ENCODE measurements around the gene CRMP1. TPM values are rescaled to one million over a fixed set of nuclear protein-coding genes. Genes with fewer than 3 reads are reported as not detected.
A peak's percentile ranks its signal among the peaks of the same experiment; 100 is the strongest.

The CRMP1 gene
- total RNA-seq, 1 donor from 2014 or later = 67.4 TPM

- TF ChIP-seq EZH2 (IDR thresholded peaks at IDR 0.05; ENCODE audit: insufficient read depth, low read length) (no peak), CTCF (IDR thresholded peaks at IDR 0.05; ENCODE audit: insufficient read depth, low read depth, low read length) (no peak)
- H3K27ac ChIP-seq (ENCODE audit: low read depth, low read length) = no peak overlapping the region
- no peaks in the 10 kb centered on the region for H3K9me3 ChIP-seq (ENCODE audit: insufficient read depth, low read depth, low read length)
- H3K36me3 Mint-ChIP-seq (ENCODE audit: low read depth, unreplicated experiment) = peaks cover 2% of the 10 kb centered on the region
- peak overlapping the region; percentile 91 for H3K4me2 ChIP-seq (ENCODE audit: low read length)
- no peaks in the 10 kb centered on the region for H3K9me3 Mint-ChIP-seq (ENCODE audit: unreplicated experiment)
- no peaks in the 10 kb centered on the region for H3K36me3 ChIP-seq (ENCODE audit: insufficient read depth, low read length)
- H3K4me3 ChIP-seq (ENCODE audit: insufficient read depth, low read depth, low read length) = peak overlapping the region; percentile 66
- peak overlapping the region; percentile 71 for H2AFZ ChIP-seq (ENCODE audit: low read depth, low read length)
- peaks cover 10% of the 10 kb centered on the region for H3K4me1 ChIP-seq (ENCODE audit: insufficient read depth, low read length)
- H3K27me3 Mint-ChIP-seq (ENCODE audit: low read depth, unreplicated experiment) = peaks cover 25% of the 10 kb centered on the region
- DNase-seq (ENCODE audit: low read depth) = no peak
- H4K20me1 ChIP-seq (ENCODE audit: insufficient read depth, low read length) = peaks cover 41% of the 10 kb centered on the region
- no peak for FAIRE-seq
- peaks cover 5% of the 10 kb centered on the region for H3K4me1 Mint-ChIP-seq (ENCODE audit: low read depth, unreplicated experiment)
- H3K27ac Mint-ChIP-seq (ENCODE audit: unreplicated experiment) = peak overlapping the region; percentile 81
- peak overlapping the region; percentile 90 for H3K4me3 Mint-ChIP-seq (ENCODE audit: unreplicated experiment)
- H3K9ac ChIP-seq (ENCODE audit: low read length) = peak overlapping the region; percentile 66
- H3K27me3 ChIP-seq (ENCODE audit: insufficient read depth, low read length) = peaks cover 37% of the 10 kb centered on the region
- H3K79me2 ChIP-seq (ENCODE audit: insufficient read depth, low read length) = peaks cover 44% of the 10 kb centered on the region
Measured at GRCh38 chr4:5887361-5888221, 5.3 kb downstream of the CRMP1 start.

GRCh38 chr4:5887011-5887360, 5.9 kb downstream of the CRMP1 start:
- FAIRE-seq (no peak), DNase-seq (ENCODE audit: low read depth) (no peak)
- Histone ChIP-seq H4K20me1 (ENCODE audit: insufficient read depth, low read length) (peaks cover 47% of the 10 kb centered on the region), H3K4me2 (ENCODE audit: low read length) (peak overlapping the region; percentile 91), H3K9ac (ENCODE audit: low read length) (peak overlapping the region; percentile 66), H2AFZ (ENCODE audit: low read depth, low read length) (peak overlapping the region; percentile 71), H3K9me3 (ENCODE audit: insufficient read depth, low read depth, low read length) (no peaks in the 10 kb centered on the region), H3K27ac (ENCODE audit: low read depth, low read length) (no peak overlapping the region), H3K79me2 (ENCODE audit: insufficient read depth, low read length) (peaks cover 47% of the 10 kb centered on the region), H3K36me3 (ENCODE audit: insufficient read depth, low read length) (no peaks in the 10 kb centered on the region), H3K4me1 (ENCODE audit: insufficient read depth, low read length) (peaks cover 10% of the 10 kb centered on the region), H3K4me3 (ENCODE audit: insufficient read depth, low read depth, low read length) (peak overlapping the region; percentile 66), H3K27me3 (ENCODE audit: insufficient read depth, low read length) (peaks cover 35% of the 10 kb centered on the region)
- Mint-ChIP-seq H3K27ac (ENCODE audit: unreplicated experiment) (peak overlapping the region; percentile 81), H3K4me3 (ENCODE audit: unreplicated experiment) (peak overlapping the region; percentile 90), H3K4me1 (ENCODE audit: low read depth, unreplicated experiment) (peaks cover 5% of the 10 kb centered on the region), H3K36me3 (ENCODE audit: low read depth, unreplicated experiment) (peaks cover 2% of the 10 kb centered on the region), H3K27me3 (ENCODE audit: low read depth, unreplicated experiment) (peaks cover 23% of the 10 kb centered on the region), H3K9me3 (ENCODE audit: unreplicated experiment) (no peaks in the 10 kb centered on the region)
- TF ChIP-seq CTCF (IDR thresholded peaks at IDR 0.05; ENCODE audit: insufficient read depth, low read depth, low read length) = no peak
- TF ChIP-seq EZH2 (IDR thresholded peaks at IDR 0.05; ENCODE audit: insufficient read depth, low read length) = no peak

GRCh38 chr4:5885733-5886132, 7.2 kb downstream of the CRMP1 start:
- peaks cover 2% of the 10 kb centered on the region for H3K36me3 Mint-ChIP-seq (ENCODE audit: low read depth, unreplicated experiment)

More at GRCh38 chr4:5885733-5886132, 7.2 kb downstream of the CRMP1 start:
- Mint-ChIP-seq H3K4me3 (ENCODE audit: unreplicated experiment) (peak overlapping the region; percentile 90), H3K4me1 (ENCODE audit: low read depth, unreplicated experiment) (peaks cover 3% of the 10 kb centered on the region), H3K27ac (ENCODE audit: unreplicated experiment) (no peak overlapping the region), H3K27me3 (ENCODE audit: low read depth, unreplicated experiment) (peaks cover 12% of the 10 kb centered on the region), H3K9me3 (ENCODE audit: unreplicated experiment) (no peaks in the 10 kb centered on the region)
- no peak for DNase-seq (ENCODE audit: low read depth)
- peaks cover 10% of the 10 kb centered on the region for H3K4me1 ChIP-seq (ENCODE audit: insufficient read depth, low read length)
- FAIRE-seq = no peak
- H3K36me3 ChIP-seq (ENCODE audit: insufficient read depth, low read length) = no peaks in the 10 kb centered on the region
- H3K4me3 ChIP-seq (ENCODE audit: insufficient read depth, low read depth, low read length) = no peak overlapping the region
- no peak overlapping the region for H3K9ac ChIP-seq (ENCODE audit: low read length)
- no peak overlapping the region for H2AFZ ChIP-seq (ENCODE audit: low read depth, low read length)
- H3K79me2 ChIP-seq (ENCODE audit: insufficient read depth, low read length) = peaks cover 59% of the 10 kb centered on the region
- H3K9me3 ChIP-seq (ENCODE audit: insufficient read depth, low read depth, low read length) = no peaks in the 10 kb centered on the region
- TF ChIP-seq CTCF (IDR thresholded peaks at IDR 0.05; ENCODE audit: insufficient read depth, low read depth, low read length) (no peak), EZH2 (IDR thresholded peaks at IDR 0.05; ENCODE audit: insufficient read depth, low read length) (no peak)
- H3K27ac ChIP-seq (ENCODE audit: low read depth, low read length) = no peak overlapping the region
- H3K27me3 ChIP-seq (ENCODE audit: insufficient read depth, low read length) = peaks cover 22% of the 10 kb centered on the region
- peaks cover 60% of the 10 kb centered on the region for H4K20me1 ChIP-seq (ENCODE audit: insufficient read depth, low read length)
- no peak overlapping the region for H3K4me2 ChIP-seq (ENCODE audit: low read length)
